NB4 (cell line): ENCODE results near the gene KIF22.

ENCODE experiments used
- POLR2A ChIP-seq: IDR thresholded peaks from 2 replicates; pipeline ENCODE4 v1.6.1; 2011; ENCODE audit warnings: mild to moderate bottlenecking; ENCODE audit not compliant: insufficient read length; ENCODE audit errors: extremely low read depth
- TF ChIP-seq, protein P1 (sequence below): IDR thresholded peaks from 2 replicates; pipeline ENCODE4 v1.6.1; 2011; ENCODE audit warnings: low read depth, low read length

- TF ChIP-seq, protein P1, sequence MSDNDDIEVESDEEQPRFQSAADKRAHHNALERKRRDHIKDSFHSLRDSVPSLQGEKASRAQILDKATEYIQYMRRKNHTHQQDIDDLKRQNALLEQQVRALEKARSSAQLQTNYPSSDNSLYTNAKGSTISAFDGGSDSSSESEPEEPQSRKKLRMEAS: no peak
- TF ChIP-seq POLR2A: no peak
These were observed 22.4 kb downstream of the KIF22 start for GRCh38 chr16:29812754-29813643.
